H9 (cell line): ENCODE data around the gene DPP7. TPM values are rescaled to one million over a fixed set of nuclear protein-coding genes. Genes with fewer than 3 reads are reported as not detected.

ENCODE experiments used
- DNase-seq: peaks from one replicate; pipeline ENCODE4 v3.0.0-alpha.2; 2017
- H2AFZ ChIP-seq: one replicate; pipeline ENCODE4 v1.6.1; 2013; ENCODE audit warnings: mild to moderate bottlenecking, low read length, control low read depth, moderate library complexity
- H2AK5ac ChIP-seq: 2 replicates; pipeline ENCODE4 v1.6.1; 2013; ENCODE audit warnings: low read length, control low read depth, mixed read lengths; ENCODE audit not compliant: insufficient read length
- H2BK120ac ChIP-seq: one replicate; pipeline ENCODE4 v1.6.1; 2013; ENCODE audit warnings: low read depth, mild to moderate bottlenecking, low read length, control low read depth, inconsistent platforms; ENCODE audit not compliant: poor library complexity, severe bottlenecking
- H2BK12ac ChIP-seq: 2 replicates; pipeline ENCODE4 v1.6.1; 2013; ENCODE audit warnings: low read length, control low read depth, mixed read lengths, low read depth; ENCODE audit not compliant: insufficient read length
- H2BK15ac ChIP-seq: 2 replicates; pipeline ENCODE4 v1.6.1; 2013; ENCODE audit warnings: low read depth, low read length, control low read depth
- H2BK20ac ChIP-seq: one replicate; pipeline ENCODE4 v1.6.1; 2013; ENCODE audit warnings: low read depth, mild to moderate bottlenecking, low read length, control low read depth, inconsistent platforms; ENCODE audit not compliant: poor library complexity, severe bottlenecking
- H2BK5ac ChIP-seq: 2 replicates; pipeline ENCODE4 v1.6.1; 2013; ENCODE audit warnings: low read length, control low read depth, mixed read lengths; ENCODE audit not compliant: insufficient read length
- H3K14ac ChIP-seq: 2 replicates; pipeline ENCODE4 v1.6.1; 2013; ENCODE audit warnings: low read length, control low read depth; ENCODE audit not compliant: insufficient read depth
- H3K18ac ChIP-seq: 2 replicates; pipeline ENCODE4 v1.6.1; 2013; ENCODE audit warnings: low read depth, mild to moderate bottlenecking, mixed read lengths, low read length, control low read depth; ENCODE audit not compliant: insufficient read length
- H3K23ac ChIP-seq: 2 replicates; pipeline ENCODE4 v1.6.1; 2013; ENCODE audit warnings: low read length, control low read depth, mixed read lengths, low read depth; ENCODE audit not compliant: insufficient read length
- H3K23me2 ChIP-seq: 2 replicates; pipeline ENCODE4 v1.6.1; 2013; ENCODE audit warnings: low read depth, mild to moderate bottlenecking, mixed read lengths, low read length, control low read depth; ENCODE audit not compliant: insufficient read length, poor library complexity, severe bottlenecking
- H3K27ac ChIP-seq: 2 replicates; pipeline ENCODE4 v1.5.1; 2013; ENCODE audit warnings: low read length, control low read depth, mixed read lengths, low read depth; ENCODE audit not compliant: insufficient read length
- H3K27me3 ChIP-seq: 2 replicates; pipeline ENCODE4 v1.6.1; 2013; ENCODE audit warnings: low read length, control low read depth, inconsistent platforms; ENCODE audit not compliant: insufficient read depth
- H3K4ac ChIP-seq: 2 replicates; pipeline ENCODE4 v1.6.1; 2013; ENCODE audit warnings: low read depth, mild to moderate bottlenecking, control low read depth, inconsistent platforms, low read length, moderate library complexity
- H3K4me1 ChIP-seq: 2 replicates; pipeline ENCODE4 v1.6.1; 2013; ENCODE audit warnings: low read length, control low read depth, inconsistent platforms; ENCODE audit not compliant: insufficient read depth
- H3K4me2 ChIP-seq: 2 replicates; pipeline ENCODE4 v1.6.1; 2013; ENCODE audit warnings: low read length, control low read depth, mixed read lengths; ENCODE audit not compliant: insufficient read length, insufficient read depth
- H3K56ac ChIP-seq: 2 replicates; pipeline ENCODE4 v1.6.1; 2013; ENCODE audit warnings: low read depth, mild to moderate bottlenecking, mixed read lengths, low read length, control low read depth; ENCODE audit not compliant: insufficient read length
- H3K79me1 ChIP-seq: 2 replicates; pipeline ENCODE4 v1.6.1; 2013; ENCODE audit warnings: low read depth, mild to moderate bottlenecking, moderate library complexity, low read length, control low read depth, inconsistent platforms; ENCODE audit not compliant: insufficient read depth, poor library complexity, severe bottlenecking
- H3K79me2 ChIP-seq: 2 replicates; pipeline ENCODE4 v1.6.1; 2013; ENCODE audit warnings: low read length, control low read depth, inconsistent platforms; ENCODE audit not compliant: insufficient read depth
- H3K9ac ChIP-seq: 2 replicates; pipeline ENCODE4 v1.6.1; 2013; ENCODE audit warnings: low read length, control low read depth, mixed read lengths; ENCODE audit not compliant: insufficient read length; ENCODE audit errors: extremely low read depth
- H3K9me3 ChIP-seq: one replicate; pipeline ENCODE4 v1.6.1; 2013; ENCODE audit warnings: low read depth, low read length, inconsistent platforms; ENCODE audit not compliant: control insufficient read depth
- H3T11ph ChIP-seq: one replicate; pipeline ENCODE4 v1.6.1; 2013; ENCODE audit warnings: mild to moderate bottlenecking, low read length, control low read depth, inconsistent platforms
- H4K20me1 ChIP-seq: one replicate; pipeline ENCODE4 v1.6.1; 2013; ENCODE audit not compliant: control insufficient read depth, insufficient read length, insufficient read depth
- H4K5ac ChIP-seq: 2 replicates; pipeline ENCODE4 v1.6.1; 2013; ENCODE audit warnings: low read depth, mild to moderate bottlenecking, mixed read lengths, low read length, control low read depth; ENCODE audit not compliant: insufficient read length
- H4K8ac ChIP-seq: replicated peaks from 2 replicates; pipeline ENCODE4 v1.6.1; 2013; ENCODE audit warnings: low read length, control low read depth, mixed read lengths, low read depth; ENCODE audit not compliant: insufficient read length
- H4K91ac ChIP-seq: 2 replicates; pipeline ENCODE4 v1.6.1; 2013; ENCODE audit warnings: low read depth, mild to moderate bottlenecking, moderate library complexity, mixed read lengths, low read length, control low read depth; ENCODE audit not compliant: insufficient read length
- H3K27ac Mint-ChIP-seq, 3 experiments: 2 replicates in 2 of 3; 3 replicates in 1 of 3; pipeline ENCODE4 v1.8.0; 2020 to 2021; ENCODE audit warnings: mixed read lengths in 3 of 3, mild to moderate bottlenecking in 1 of 3, moderate library complexity in 1 of 3
- H3K27me3 Mint-ChIP-seq: 2 replicates; pipeline ENCODE4 v1.8.0; 2021; ENCODE audit warnings: low read depth, mild to moderate bottlenecking, moderate library complexity, mixed read lengths
- H3K36me3 Mint-ChIP-seq, 3 experiments: 2 replicates in 2 of 3; 3 replicates in 1 of 3; pipeline ENCODE4 v1.8.0; 2020 to 2021; ENCODE audit warnings: low read depth in 3 of 3, mixed read lengths in 3 of 3; ENCODE audit not compliant: insufficient read depth in 1 of 3
- H3K4me1 Mint-ChIP-seq, 2 experiments: 2 replicates each; pipeline ENCODE4 v1.8.0; 2020; ENCODE audit warnings: mixed read lengths in 2 of 2
- H3K4me3 Mint-ChIP-seq, 2 experiments: 2 replicates in 1 of 2; 3 replicates in 1 of 2; pipeline ENCODE4 v1.8.0; 2020 to 2021; ENCODE audit warnings: mild to moderate bottlenecking in 2 of 2, mixed read lengths in 2 of 2, moderate library complexity in 1 of 2
- H3K9me3 Mint-ChIP-seq, 2 experiments: 2 replicates in 1 of 2; 3 replicates in 1 of 2; pipeline ENCODE4 v1.8.0; 2020; ENCODE audit warnings: mild to moderate bottlenecking in 2 of 2, mixed read lengths in 2 of 2, moderate library complexity in 1 of 2
- CTCF ChIP-seq: fragments of 200-600 bp; sonication (generic); conservative IDR thresholded peaks from 3 replicates; pipeline ENCODE4 v1.8.0; 2021; ENCODE audit warnings: antibody characterized with exemption, mild to moderate bottlenecking
- WGBS: extraction: QIAGEN DNeasy Blood & Tissue Kit; methylation state at CpG from one replicate; pipeline ENCODE4 v1.1.7; 2013; ENCODE audit warnings: missing lambda C conversion rate, low lambda C conversion rate, mixed read lengths; ENCODE audit not compliant: insufficient read length; ENCODE audit errors: extremely low coverage; 5-methylcytosine and 5-hydroxymethylcytosine counted together
- long read RNA-seq: library from polyadenylated mRNA; unstranded; transcript quantifications from one replicate; pipeline ENCODE4 v2.0.0, GENCODE V29; 2020
- total RNA-seq: library from RNA; stranded (reverse); gene quantifications from 2 replicates; pipeline ENCODE4 v1.2.1, GENCODE V29; 2021

The DPP7 gene
- total RNA-seq, result 27.3 and 29.4 TPM in 2 replicates
- long read RNA-seq, transcript DPP7-201 (13 exons, 1,590 nt), result major isoform, 134 of 217 reads
- long read RNA-seq, partial matches to known transcripts, result 14 of 217 reads
- long read RNA-seq, other reads (novel, unspliced or antisense), result 69 of 217 reads

GRCh38 chr9:137114613-137115393 lies at the start of gene DPP7:
Gene DPP7 (minus strand): TSS chr9:137114733. CDS start chr9:137114713, 20 bp downstream.
- no peak within 1 kb of the TSS for H2BK120ac ChIP-seq
- no peak within 1 kb of the TSS for H4K5ac ChIP-seq
- H3K4ac ChIP-seq, result no peak within 1 kb of the TSS
- no peak within 1 kb of the TSS for H2BK5ac ChIP-seq
- H4K91ac ChIP-seq, result no peak within 1 kb of the TSS
- no CpG with 5 or more reads among the region's 70 CpGs for WGBS
- no peak within 1 kb of the TSS for H3K9ac ChIP-seq
- H3K27me3 ChIP-seq, result peaks cover 4% of the 10 kb centered on the region; the same call in 1 of the 2 replicates
- H3K79me2 ChIP-seq, result no peaks in the 10 kb centered on the region
- no peak for DNase-seq
- TF ChIP-seq CTCF, result no peak
- H2BK12ac ChIP-seq, result no peak within 1 kb of the TSS
- H4K8ac ChIP-seq, result no peak within 1 kb of the TSS
- no peak within 1 kb of the TSS for H2AK5ac ChIP-seq
- H3K23ac ChIP-seq, result no peak within 1 kb of the TSS
- H4K20me1 ChIP-seq, result no peaks in the 10 kb centered on the region
- Mint-ChIP-seq H3K36me3 (peaks cover 0 to 2% (median 0%) of the 10 kb centered on the region in 3 experiments; a peak in 1 of 7 replicates), H3K9me3 (peaks cover 0 to 3% of the 10 kb centered on the region in 2 experiments; a peak in 2 of 5 replicates), H3K4me3 (peak within 1 kb of the TSS; percentile 34 to 55), H3K27me3 (peaks cover 46% of the 10 kb centered on the region), H3K27ac (no peak within 1 kb of the TSS), H3K4me1 (no peaks in the 10 kb centered on the region)
- no peak within 1 kb of the TSS for H3K4me2 ChIP-seq
- H3T11ph ChIP-seq, result no peak within 1 kb of the TSS
- H2BK20ac ChIP-seq, result no peak within 1 kb of the TSS
- H3K23me2 ChIP-seq, result no peaks in the 10 kb centered on the region
- no peak within 1 kb of the TSS for H3K14ac ChIP-seq
- H3K4me1 ChIP-seq, result no peaks in the 10 kb centered on the region
- H3K9me3 ChIP-seq, result no peaks in the 10 kb centered on the region
- H3K18ac ChIP-seq, result no peak within 1 kb of the TSS
- H3K56ac ChIP-seq, result no peak within 1 kb of the TSS
- H3K79me1 ChIP-seq, result no peaks in the 10 kb centered on the region
- H2BK15ac ChIP-seq, result no peak within 1 kb of the TSS
- H2AFZ ChIP-seq, result no peak within 1 kb of the TSS
- H3K27ac ChIP-seq, result no peak within 1 kb of the TSS
